B cell (primary cell): ENCODE measurements around the gene EYA3. TPM values are rescaled to one million over a fixed set of nuclear protein-coding genes. Genes with fewer than 3 reads are reported as not detected.

Experiments used
- ATAC-seq: fragments of 200-7000 bp; cut with Tn5 transposase; one replicate; pipeline ENCODE4 v1.10.0; 2021; ENCODE audit warnings: low read depth, mild to moderate bottlenecking, moderate number of reproducible peaks, moderate library complexity
- CTCF ChIA-PET: fragments of 350-600 bp; sonication (Branson Sonifier 250); formaldehyde crosslinking; loops from one replicate; lab custom pipeline; 2021; ENCODE audit warnings: antibody characterized with exemption, inconsistent platforms; lab: Charles Lee
- POLR2A ChIA-PET: fragments of 350-600 bp; sonication (Branson Sonifier 250); formaldehyde crosslinking; loops from one replicate; lab custom pipeline; 2021; ENCODE audit warnings: antibody characterized with exemption; lab: Charles Lee
- DNase-seq: peaks from one replicate; pipeline ENCODE4 v3.0.0; 2013
- H2AFZ ChIP-seq: 2 replicates; pipeline ENCODE4 v1.6.1; 2012; ENCODE audit warnings: mild to moderate bottlenecking, low read depth, low read length; ENCODE audit not compliant: insufficient read depth, poor library complexity, severe bottlenecking
- H3K27ac ChIP-seq, 2 donors: 1 replicate in 1 of 2; 2 replicates in 1 of 2; pipeline ENCODE4 v1.5.1; 2012 to 2013; ENCODE audit warnings: low read length in 2 of 2, mild to moderate bottlenecking in 2 of 2, moderate library complexity in 1 of 2
- H3K27me3 ChIP-seq, 4 experiments: fragments of 200-600 bp in 1 of 4; sonication (generic) in 1 of 4; replicated peaks in 1 of 4; 1 replicate in 2 of 4; 2 replicates in 2 of 4; pipeline versions ENCODE4 v1.6.1 to v1.7.0; 2013 to 2016; ENCODE audit warnings: low read length in 3 of 4, mild to moderate bottlenecking in 2 of 4, mixed read lengths in 1 of 4, moderate library complexity in 1 of 4; ENCODE audit not compliant: insufficient read depth in 4 of 4, control insufficient read depth in 3 of 4; ENCODE audit errors: control extremely low read depth in 1 of 4
- H3K36me3 ChIP-seq, 2 experiments: replicated peaks in 1 of 2; 1 replicate in 1 of 2; 2 replicates in 1 of 2; pipeline versions ENCODE4 v1.6.1 to v1.7.1; 2013; ENCODE audit warnings: low read length in 1 of 2; ENCODE audit not compliant: insufficient read depth in 2 of 2, control insufficient read depth in 1 of 2; ENCODE audit errors: control extremely low read depth in 1 of 2, extremely low read depth in 1 of 2
- H3K4me1 ChIP-seq, 2 donors: fragments of 200-600 bp in 1 of 2; sonication (generic) in 1 of 2; 1 replicate in 1 of 2; 2 replicates in 1 of 2; pipeline versions ENCODE4 v1.5.1 to v1.6.1; 2013 to 2017; ENCODE audit warnings: low read length in 2 of 2; ENCODE audit not compliant: control insufficient read depth in 2 of 2, insufficient read depth in 2 of 2
- H3K4me2 ChIP-seq: replicated peaks from 2 replicates; pipeline ENCODE3; 2012; ENCODE audit warnings: mild to moderate bottlenecking, low read depth, low read length; ENCODE audit not compliant: poor library complexity, severe bottlenecking
- H3K4me3 ChIP-seq, 5 experiments: fragments of 200-600 bp in 1 of 5; sonication (generic) in 1 of 5; 1 replicate in 3 of 5; 2 replicates in 2 of 5; pipeline versions ENCODE4 v1.5.1 to v1.7.0; 2011 to 2016; ENCODE audit warnings: low read length in 4 of 5, mild to moderate bottlenecking in 4 of 5, low read depth in 2 of 5, control low read depth in 1 of 5, moderate library complexity in 1 of 5; ENCODE audit not compliant: insufficient read depth in 1 of 5; ENCODE audit errors: control extremely low read depth in 1 of 5, extremely low read depth in 1 of 5
- H3K79me2 ChIP-seq: fragments of 200-600 bp; sonication (generic); one replicate; pipeline ENCODE4 v1.6.0; 2016; ENCODE audit warnings: low read length; ENCODE audit not compliant: control insufficient read depth, insufficient read depth
- H3K9ac ChIP-seq: fragments of 200-600 bp; sonication (generic); 2 replicates; pipeline ENCODE4 v1.6.1; 2017; ENCODE audit warnings: mild to moderate bottlenecking, low read length, moderate library complexity
- H3K9me3 ChIP-seq, 3 donors: one replicate each; pipeline versions ENCODE4 v1.6.1 to v1.7.1; 2013; ENCODE audit warnings: low read length in 2 of 3; ENCODE audit not compliant: control insufficient read depth in 2 of 3, insufficient read depth in 1 of 3; ENCODE audit errors: control extremely low read depth in 1 of 3
- H4K20me1 ChIP-seq: 2 replicates; pipeline ENCODE4 v1.6.0; 2012; ENCODE audit warnings: mild to moderate bottlenecking, low read length; ENCODE audit not compliant: insufficient read depth, control insufficient read depth, poor library complexity, severe bottlenecking
- H3K27ac Mint-ChIP-seq: one replicate; pipeline ENCODE4 v1.8.0; 2021; ENCODE audit warnings: mixed read lengths
- H3K27me3 Mint-ChIP-seq: one replicate; pipeline ENCODE4 v1.8.0; 2021; ENCODE audit warnings: mixed read lengths
- H3K4me1 Mint-ChIP-seq: one replicate; pipeline ENCODE4 v1.8.0; 2021; ENCODE audit warnings: mixed read lengths
- H3K4me3 Mint-ChIP-seq: one replicate; pipeline ENCODE4 v1.8.0; 2021; ENCODE audit warnings: mixed read lengths
- H3K9me3 Mint-ChIP-seq: one replicate; pipeline ENCODE4 v1.8.0; 2022; ENCODE audit warnings: mixed read lengths; ENCODE audit not compliant: insufficient read depth
- CTCF ChIP-seq: fragments of 200-600 bp; IDR thresholded peaks from one replicate; pipeline ENCODE4 v1.8.0; 2022; ENCODE audit warnings: antibody characterized with exemption, mild to moderate bottlenecking
- EZH2 ChIP-seq: IDR thresholded peaks from 2 replicates; pipeline ENCODE4 v1.6.1; 2012; ENCODE audit warnings: borderline replicate concordance, low read depth, mild to moderate bottlenecking, moderate library complexity, low read length; ENCODE audit not compliant: insufficient read depth, poor library complexity, severe bottlenecking
- WGBS: methylation state at CpG from one replicate; pipeline ENCODE4 v1.1.5; 2013; ENCODE audit warnings: missing lambda C conversion rate; ENCODE audit not compliant: insufficient coverage; 5-methylcytosine and 5-hydroxymethylcytosine counted together
- intact Hi-C: fragments of 100-400 bp; cut with micrococcal nuclease; formaldehyde crosslinking; loops from one replicate; pipeline ENCODE4 v1.10.0; 2022
- polyA plus RNA-seq: library from polyadenylated mRNA; depleted of rRNA; stranded (reverse); fragments of >200 nt; gene quantifications from 2 replicates; pipeline ENCODE4 v1.2.3, GENCODE V29; 2012
- total RNA-seq, 2 donors: library from RNA; stranded (reverse); fragments of 120-200 nt in 1 of 2; gene quantifications; 1 replicate in 1 of 2; 2 replicates in 1 of 2; pipeline versions ENCODE4 v1.2.3 to v1.2.4, GENCODE V29; 2013 to 2022

The EYA3 gene
- total and polyA plus RNA-seq, 2 donors (not counting 1 experiment from before 2014, with no cell fraction given), result 14.1 to 31.3 TPM

DNA sequence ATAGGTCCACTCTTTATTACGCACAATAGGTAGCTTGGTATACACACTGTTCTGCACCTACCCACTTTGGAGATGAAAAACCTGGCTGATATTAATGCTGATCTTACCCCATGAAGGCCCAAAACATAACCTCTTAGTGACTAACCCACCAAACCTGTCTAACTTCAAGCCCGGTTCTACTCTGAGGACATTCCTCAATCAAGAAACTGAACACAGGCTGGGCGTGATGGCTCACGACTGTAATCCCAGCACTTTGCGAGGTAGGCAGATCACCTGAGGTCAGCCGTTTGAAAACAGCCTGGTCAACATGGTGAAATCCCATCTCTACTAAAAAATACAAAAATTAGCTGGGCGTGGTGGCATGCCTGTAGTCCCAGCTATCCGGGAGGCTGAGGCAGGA, 50.5 kb downstream of the EYA3 start:
- ChIA-PET CTCF (interaction anchor here (1.8 kb wide), 1 partner anchor 171 kb away, joined by 11 read pairs; no protein-coding TSS in a partner anchor), POLR2A (interaction anchor here (0.6 kb wide), 1 partner anchor 134 kb away, joined by 6 read pairs; no protein-coding TSS in a partner anchor)
- no peaks in the 10 kb centered on the region for H3K79me2 ChIP-seq
- no peak for TF ChIP-seq EZH2
- no peak for TF ChIP-seq CTCF
- Mint-ChIP-seq H3K9me3 (no peaks in the 10 kb centered on the region), H3K4me3 (no peak overlapping the region), H3K27me3 (no peaks in the 10 kb centered on the region), H3K4me1 (peaks cover 3% of the 10 kb centered on the region), H3K27ac (no peak overlapping the region)
- no peaks in the 10 kb centered on the region for H4K20me1 ChIP-seq
- intact Hi-C loops, result no loop called here
- no peaks in the 10 kb centered on the region for H3K9me3 ChIP-seq
- no peaks in the 10 kb centered on the region for H3K27me3 ChIP-seq
- H3K27ac ChIP-seq, result no peak overlapping the region
- H3K9ac ChIP-seq, result no peak overlapping the region
- DNase-seq (no peak), ATAC-seq (no peak)
- H3K4me3 ChIP-seq, result no peak overlapping the region
- H3K36me3 ChIP-seq, result peaks cover 6 to 37% of the 10 kb centered on the region in 2 experiments
- H2AFZ ChIP-seq, result no peak overlapping the region
- H3K4me1 ChIP-seq, result no peaks in the 10 kb centered on the region
- H3K4me2 ChIP-seq, result no peak overlapping the region
- 88% methylated on average over 8 of the region's 8 CpGs for WGBS

GRCh38 chr1:28037206-28037605, 51.2 kb downstream of the EYA3 start:
- TF ChIP-seq EZH2 (no peak), CTCF (no peak)
- Histone ChIP-seq H2AFZ (no peak overlapping the region), H3K9ac (no peak overlapping the region), H3K4me3 (no peak overlapping the region), H3K9me3 (no peaks in the 10 kb centered on the region), H3K79me2 (no peaks in the 10 kb centered on the region), H3K4me1 (no peaks in the 10 kb centered on the region), H3K27me3 (no peaks in the 10 kb centered on the region), H4K20me1 (no peaks in the 10 kb centered on the region), H3K4me2 (no peak overlapping the region), H3K36me3 (peaks cover 8 to 34% of the 10 kb centered on the region in 2 experiments), H3K27ac (no peak overlapping the region)
- intact Hi-C loops, result no loop called here
- ChIA-PET CTCF (interaction anchor here (1.1 to 1.8 kb wide), 2 partner anchors 51 to 172 kb away, joined by 5 to 11 read pairs; partner anchors contain the start of gene EYA3), POLR2A (no interaction called here)
- Mint-ChIP-seq H3K9me3 (no peaks in the 10 kb centered on the region), H3K4me1 (peaks cover 3% of the 10 kb centered on the region), H3K4me3 (no peak overlapping the region), H3K27me3 (no peaks in the 10 kb centered on the region), H3K27ac (no peak overlapping the region)
- DNase-seq (no peak), ATAC-seq (no peak)
